ENCODE data around the gene CGREF1. TPM values are rescaled to one million over a fixed set of nuclear protein-coding genes. Genes with fewer than 3 reads are reported as not detected.
A peak's percentile ranks its signal among the peaks of the same experiment; 100 is the strongest.
"Not testable (repeated sequence)": the region's sequence is repeated elsewhere in the genome, so short reads cannot be mapped to it uniquely, and the experiment has no call there.

CGREF1 gene
- total RNA-seq, 1 donor from 2014 or later, result 1.6 TPM

- no peak for DNase-seq
Observed at GRCh38 chr2:27087823-27088410, 31.0 kb downstream of the CGREF1 start.

- DNase-seq, result no peak
Observed at GRCh38 chr2:27086724-27087593, 32.0 kb downstream of the CGREF1 start, which contains the start of gene KHK. KHK (plus strand) TSS chr2:27086772; CDS start chr2:27087260, 488 bp downstream.

GRCh38 chr2:27086090-27086723, 32.7 kb downstream of the CGREF1 start:
- DNase-seq, result peak; percentile 98

- peak; percentile 71 for DNase-seq
Observed at GRCh38 chr2:27085673-27086089, 33.2 kb downstream of the CGREF1 start.

- DNase-seq, result no peak
Observed at GRCh38 chr2:27085062-27085672, 33.8 kb downstream of the CGREF1 start.

- no peak for DNase-seq
Observed at GRCh38 chr2:27084297-27085061, 34.4 kb downstream of the CGREF1 start.

GRCh38 chr2:27083410-27084296, 35.3 kb downstream of the CGREF1 start:
- DNase-seq, result no peak

- DNase-seq, result peak; percentile 68
Observed at GRCh38 chr2:27082773-27083409, 36.0 kb downstream of the CGREF1 start.

GRCh38 chr2:27081984-27082772, 36.8 kb downstream of the CGREF1 start:
- no peak for DNase-seq

GRCh38 chr2:27080603-27080936, 38.4 kb downstream of the CGREF1 start:
- DNase-seq, result no peak

GRCh38 chr2:27080140-27080469, 38.8 kb downstream of the CGREF1 start:
- no peak for DNase-seq

- DNase-seq, result no peak
Observed at GRCh38 chr2:27079233-27080139, 39.4 kb downstream of the CGREF1 start.

- peak; percentile 96 for DNase-seq
Observed at GRCh38 chr2:27078267-27079194, 40.4 kb downstream of the CGREF1 start, which contains the start of gene EMILIN1. EMILIN1 (plus strand) TSS chr2:27078615; CDS start chr2:27079066, 451 bp downstream.

GRCh38 chr2:27077231-27077630, 41.7 kb downstream of the CGREF1 start:
- no peak for DNase-seq

GRCh38 chr2:27076323-27076722, 42.6 kb downstream of the CGREF1 start:
- DNase-seq, result no peak

GRCh38 chr2:27075566-27075871, 43.4 kb downstream of the CGREF1 start:
- DNase-seq, result not testable (repeated sequence)
